Measurements from ENCODE around the gene LRP2BP. TPM values are rescaled to one million over a fixed set of nuclear protein-coding genes. Genes with fewer than 3 reads are reported as not detected.
A peak's percentile ranks its signal among the peaks of the same experiment; 100 is the strongest.

LRP2BP gene
- 0.64 TPM for total RNA-seq
- long read RNA-seq = 0 reads

- no peak for DNase-seq (ENCODE audit: low spot score)
Measured at GRCh38 chr4:185395238-185395955, at the start of gene LRP2BP. TSS of gene LRP2BP (minus strand) at chr4:185395924. CDS start at chr4:185378186, 17,738 bp downstream.

- no peak for DNase-seq (ENCODE audit: low spot score)
Measured at GRCh38 chr4:185445209-185445608, 49.5 kb upstream of the LRP2BP start.

GRCh38 chr4:185441479-185441878 lies 45.8 kb upstream of the LRP2BP start:
- no peak for DNase-seq (ENCODE audit: low spot score)

- no peak for DNase-seq (ENCODE audit: low spot score)
Measured at GRCh38 chr4:185437809-185438208, 42.1 kb upstream of the LRP2BP start.

- DNase-seq (ENCODE audit: low spot score) = no peak
Measured at GRCh38 chr4:185435466-185435865, 39.7 kb upstream of the LRP2BP start.

GRCh38 chr4:185429660-185430059 lies 33.9 kb upstream of the LRP2BP start:
- DNase-seq (ENCODE audit: low spot score) = no peak

GRCh38 chr4:185426960-185427688 lies 31.4 kb upstream of the LRP2BP start:
- DNase-seq (ENCODE audit: low spot score) = no peak

GRCh38 chr4:185425647-185426352 lies 30.1 kb upstream of the LRP2BP start, which contains the start of gene UFSP2:
TSS of gene UFSP2 (minus strand) at chr4:185425964. CDS start at chr4:185425868, 96 bp downstream.
- DNase-seq (ENCODE audit: low spot score) = peak; percentile 97

- no peak for DNase-seq (ENCODE audit: low spot score)
Measured at GRCh38 chr4:185424905-185425646, 29.4 kb upstream of the LRP2BP start.

GRCh38 chr4:185421366-185422124 lies 25.8 kb upstream of the LRP2BP start:
- no peak for DNase-seq (ENCODE audit: low spot score)

GRCh38 chr4:185416955-185417354 lies 21.2 kb upstream of the LRP2BP start:
- DNase-seq (ENCODE audit: low spot score) = no peak

GRCh38 chr4:185412412-185412811 lies 16.7 kb upstream of the LRP2BP start:
- no peak for DNase-seq (ENCODE audit: low spot score)

- DNase-seq (ENCODE audit: low spot score) = no peak
Measured at GRCh38 chr4:185411849-185412248, 16.1 kb upstream of the LRP2BP start.

GRCh38 chr4:185408432-185408831 lies 12.7 kb upstream of the LRP2BP start:
- DNase-seq (ENCODE audit: low spot score) = no peak

GRCh38 chr4:185405296-185405999 lies 9.7 kb upstream of the LRP2BP start:
- DNase-seq (ENCODE audit: low spot score) = no peak

GRCh38 chr4:185404031-185404430 lies 8.3 kb upstream of the LRP2BP start:
- no peak for DNase-seq (ENCODE audit: low spot score)

- no peak for DNase-seq (ENCODE audit: low spot score)
Measured at GRCh38 chr4:185399466-185399865, 3.7 kb upstream of the LRP2BP start.

GRCh38 chr4:185398618-185399017 lies 2.9 kb upstream of the LRP2BP start:
- no peak for DNase-seq (ENCODE audit: low spot score)

GRCh38 chr4:185396724-185397385 lies 1.1 kb upstream of the LRP2BP start, which contains the start of gene ANKRD37:
TSS of gene ANKRD37 (plus strand) at chr4:185396841. CDS start at chr4:185396924, 83 bp downstream.
- DNase-seq (ENCODE audit: low spot score) = no peak
